Motor neuron (in vitro differentiated cells): ENCODE measurements around the gene SULT4A1. TPM values are rescaled to one million over a fixed set of nuclear protein-coding genes. Genes with fewer than 3 reads are reported as not detected.

ENCODE experiments used
- ATAC-seq, 8 experiments: fragments of 200-7000 bp; cut with Tn5 transposase; replicated peaks in 6 of 8; 2 replicates each; pipeline ENCODE4 v1.8.0; 2021; ENCODE audit warnings: mild to moderate bottlenecking in 8 of 8, moderate library complexity in 8 of 8
- H3K27ac ChIP-seq, 2 donors: fragments of 250-450 bp; sonication (Bioruptor Pico); 2 replicates each; pipeline ENCODE4 v1.9.0; 2021; ENCODE audit warnings: antibody characterized with exemption in 2 of 2, mild to moderate bottlenecking in 2 of 2, moderate library complexity in 1 of 2
- H3K4me1 ChIP-seq, 2 donors: fragments of 250-450 bp; sonication (Bioruptor Pico); replicated peaks in 1 of 2; 2 replicates each; pipeline ENCODE4 v1.6.1; 2021; ENCODE audit warnings: antibody characterized with exemption in 2 of 2, mild to moderate bottlenecking in 2 of 2, moderate library complexity in 1 of 2
- H3K4me3 ChIP-seq, 5 donors: fragments of 250-450 bp; sonication (Bioruptor Pico); 2 replicates each; pipeline ENCODE4 v1.9.0; 2021; ENCODE audit warnings: antibody characterized with exemption in 5 of 5, mild to moderate bottlenecking in 5 of 5, moderate library complexity in 4 of 5
- WGBS, 10 experiments: fragments of 450-650 bp; shearing (Covaris generic); methylation state at CpG; one replicate each; pipeline ENCODE4 v1.0.0; 2022; 5-methylcytosine and 5-hydroxymethylcytosine counted together
- in situ Hi-C, 9 experiments: fragments of 400-800 bp; cut with MboI; loops; one replicate each; pipeline ENCODE4 v1.15.0; 2021; ENCODE audit warnings: low sequenced_read_pairs in 9 of 9, low pct_unique_long_range_greater_than_20kb in 2 of 9; ENCODE audit not compliant: unreplicated experiment in 9 of 9
- total RNA-seq, 8 experiments: library from RNA; unstranded; fragments of 300-600 nt; gene quantifications; 2 replicates each; pipeline versions ENCODE4 v1.2.3 to v1.2.4, GENCODE V29; 2022

SULT4A1 gene
- total RNA-seq, 8 experiments from 2014 or later: 1.4 to 34.5 (median 25.4) TPM; not detected in 1

GRCh38 chr22:43893266-43893665 is 31.0 kb upstream of the SULT4A1 start:
- ATAC-seq: no peak
- H3K4me1 ChIP-seq: peaks cover 3 to 4% of the 10 kb centered on the region in 2 donors
- in situ Hi-C loops: no loop called here
- no peak overlapping the region for H3K4me3 ChIP-seq
- WGBS, 10 experiments: 81% methylated on average over 4 of the region's 5 CpGs; no CpG with 5 or more reads in 9 of the 10 experiments
- no peak overlapping the region for H3K27ac ChIP-seq

- Histone ChIP-seq H3K4me3 (no peak overlapping the region), H3K27ac (no peak overlapping the region), H3K4me1 (no peaks in the 10 kb centered on the region)
- in situ Hi-C loops: no loop called here
- WGBS, 10 experiments: 40 to 96% (median 74%) methylated on average over 1 to 8 of the region's 15 CpGs; no CpG with 5 or more reads in 1 of the 10 experiments
- no peak for ATAC-seq
Observed at GRCh38 chr22:43892183-43892894, 30.0 kb upstream of the SULT4A1 start.

- Histone ChIP-seq H3K4me1 (no peaks in the 10 kb centered on the region), H3K4me3 (peak within 1 kb of the TSS in 2 of 5 donors; percentile 4 to 6), H3K27ac (no peak within 1 kb of the TSS)
- in situ Hi-C loops: no loop called here
- 0 to 20% (median 10%) methylated on average over 1 to 14 of the region's 72 CpGs; no CpG with 5 or more reads in 6 of the 10 experiments for WGBS, 10 experiments
- ATAC-seq: peak in 7 of 8 experiments; percentile 23 to 70 (median 36)
Observed at GRCh38 chr22:43891360-43892182, 29.3 kb upstream of the SULT4A1 start, which contains the start of gene PNPLA5. TSS of gene PNPLA5 (minus strand) at chr22:43892013. CDS start at chr22:43891880, 133 bp downstream.

GRCh38 chr22:43890901-43891331 is 28.6 kb upstream of the SULT4A1 start:
- 100% methylated on average over 1 of the region's 24 CpGs; no CpG with 5 or more reads in 9 of the 10 experiments for WGBS, 10 experiments

GRCh38 chr22:43889860-43890253 is 27.5 kb upstream of the SULT4A1 start:
- H3K4me3 ChIP-seq: no peak overlapping the region
- H3K4me1 ChIP-seq: no peaks in the 10 kb centered on the region
- no peak overlapping the region for H3K27ac ChIP-seq
- ATAC-seq: peak in 1 of 8 experiments; percentile 14
- in situ Hi-C loops: no loop called here
- whole genome bisulfite sequencing, 10 experiments: 0 to 83% (median 40%) methylated on average over 1 to 2 of the region's 4 CpGs; no CpG with 5 or more reads in 4 of the 10 experiments

More at GRCh38 chr22:43890901-43891331, 28.6 kb upstream of the SULT4A1 start:
- Histone ChIP-seq H3K27ac (no peak overlapping the region), H3K4me3 (no peak overlapping the region), H3K4me1 (no peaks in the 10 kb centered on the region)
- in situ Hi-C loops: no loop called here
- ATAC-seq: no peak

- in situ Hi-C loops: no loop called here
- no peak overlapping the region for H3K4me3 ChIP-seq
- WGBS, 10 experiments: 17 to 90% (median 72%) methylated on average over 1 to 4 of the region's 16 CpGs; no CpG with 5 or more reads in 5 of the 10 experiments
Observed at GRCh38 chr22:43889201-43889859, 27.0 kb upstream of the SULT4A1 start.

GRCh38 chr22:43888740-43889139 is 26.4 kb upstream of the SULT4A1 start:
- WGBS, 10 experiments: 0 to 79% (median 53%) methylated on average over 1 to 3 of the region's 4 CpGs; no CpG with 5 or more reads in 4 of the 10 experiments

More at GRCh38 chr22:43889201-43889859, 27.0 kb upstream of the SULT4A1 start:
- no peak for ATAC-seq
- H3K27ac ChIP-seq: no peak overlapping the region
- H3K4me1 ChIP-seq: no peaks in the 10 kb centered on the region

GRCh38 chr22:43887391-43887790 is 25.1 kb upstream of the SULT4A1 start:
- 50 to 60% (median 50%) methylated on average over 1 to 3 of the region's 4 CpGs; no CpG with 5 or more reads in 5 of the 10 experiments for WGBS, 10 experiments
- no peak for ATAC-seq
- in situ Hi-C loops: no loop called here
- no peaks in the 10 kb centered on the region for H3K4me1 ChIP-seq
- H3K27ac ChIP-seq: no peak overlapping the region
- H3K4me3 ChIP-seq: no peak overlapping the region

More at GRCh38 chr22:43888740-43889139, 26.4 kb upstream of the SULT4A1 start:
- no peak overlapping the region for H3K27ac ChIP-seq
- in situ Hi-C loops: no loop called here
- ATAC-seq: no peak
- H3K4me3 ChIP-seq: no peak overlapping the region
- H3K4me1 ChIP-seq: no peaks in the 10 kb centered on the region

GRCh38 chr22:43886231-43886630 is 23.9 kb upstream of the SULT4A1 start:
- no peaks in the 10 kb centered on the region for H3K4me1 ChIP-seq
- in situ Hi-C loops: no loop called here
- ATAC-seq: no peak
- no peak overlapping the region for H3K4me3 ChIP-seq
- no peak overlapping the region for H3K27ac ChIP-seq
- 0 to 82% (median 63%) methylated on average over 1 to 7 of the region's 8 CpGs; no CpG with 5 or more reads in 4 of the 10 experiments for WGBS, 10 experiments

- Histone ChIP-seq H3K4me3 (no peak overlapping the region), H3K4me1 (no peaks in the 10 kb centered on the region), H3K27ac (no peak overlapping the region)
- no peak for ATAC-seq
- WGBS, 10 experiments: 74 to 90% (median 83%) methylated on average over 1 to 5 of the region's 6 CpGs; no CpG with 5 or more reads in 3 of the 10 experiments
- in situ Hi-C loops: no loop called here
Observed at GRCh38 chr22:43885786-43886185, 23.5 kb upstream of the SULT4A1 start.

- WGBS, 10 experiments: 0 to 100% (median 100%) methylated on average over 1 to 2 of the region's 7 CpGs; no CpG with 5 or more reads in 5 of the 10 experiments
- in situ Hi-C loops: no loop called here
Observed at GRCh38 chr22:43885319-43885671, 23.0 kb upstream of the SULT4A1 start.

GRCh38 chr22:43884600-43885318 is 22.4 kb upstream of the SULT4A1 start:
- in situ Hi-C loops: no loop called here
- H3K27ac ChIP-seq: no peak overlapping the region
- WGBS, 10 experiments: 0 to 90% (median 49%) methylated on average over 1 to 5 of the region's 18 CpGs; no CpG with 5 or more reads in 5 of the 10 experiments
- no peaks in the 10 kb centered on the region for H3K4me1 ChIP-seq
- H3K4me3 ChIP-seq: no peak overlapping the region
- ATAC-seq: peak in 4 of 8 experiments; percentile 33 to 83 (median 72)

More at GRCh38 chr22:43885319-43885671, 23.0 kb upstream of the SULT4A1 start:
- Histone ChIP-seq H3K27ac (no peak overlapping the region), H3K4me3 (no peak overlapping the region), H3K4me1 (no peaks in the 10 kb centered on the region)
- ATAC-seq: no peak
